ENCODE data around the gene KHDC3L. TPM values are rescaled to one million over a fixed set of nuclear protein-coding genes. Genes with fewer than 3 reads are reported as not detected.

KHDC3L gene
- total RNA-seq, 1 donor from 2014 or later: not detected

DNA sequence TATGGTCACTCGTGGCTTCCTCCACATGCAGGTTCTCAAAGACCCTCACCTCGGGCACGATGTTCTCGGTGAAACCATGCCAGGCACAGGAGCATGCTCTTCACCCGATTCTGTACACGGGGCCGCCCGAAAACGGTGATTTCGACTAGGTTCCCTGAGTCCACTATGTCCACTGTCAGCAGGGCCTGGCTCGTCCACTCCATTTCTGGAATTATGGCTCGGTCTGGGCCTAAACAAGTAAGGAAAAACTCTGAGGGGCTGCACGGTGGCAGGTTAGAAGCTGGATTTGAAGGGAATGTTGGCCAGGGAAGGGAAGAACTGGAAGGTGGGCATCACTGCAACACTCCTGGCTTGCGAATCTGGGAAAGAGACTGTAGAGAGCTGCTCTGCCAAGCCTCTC lies 6.7 kb downstream of the KHDC3L start:
- TF ChIP-seq, protein P1, sequence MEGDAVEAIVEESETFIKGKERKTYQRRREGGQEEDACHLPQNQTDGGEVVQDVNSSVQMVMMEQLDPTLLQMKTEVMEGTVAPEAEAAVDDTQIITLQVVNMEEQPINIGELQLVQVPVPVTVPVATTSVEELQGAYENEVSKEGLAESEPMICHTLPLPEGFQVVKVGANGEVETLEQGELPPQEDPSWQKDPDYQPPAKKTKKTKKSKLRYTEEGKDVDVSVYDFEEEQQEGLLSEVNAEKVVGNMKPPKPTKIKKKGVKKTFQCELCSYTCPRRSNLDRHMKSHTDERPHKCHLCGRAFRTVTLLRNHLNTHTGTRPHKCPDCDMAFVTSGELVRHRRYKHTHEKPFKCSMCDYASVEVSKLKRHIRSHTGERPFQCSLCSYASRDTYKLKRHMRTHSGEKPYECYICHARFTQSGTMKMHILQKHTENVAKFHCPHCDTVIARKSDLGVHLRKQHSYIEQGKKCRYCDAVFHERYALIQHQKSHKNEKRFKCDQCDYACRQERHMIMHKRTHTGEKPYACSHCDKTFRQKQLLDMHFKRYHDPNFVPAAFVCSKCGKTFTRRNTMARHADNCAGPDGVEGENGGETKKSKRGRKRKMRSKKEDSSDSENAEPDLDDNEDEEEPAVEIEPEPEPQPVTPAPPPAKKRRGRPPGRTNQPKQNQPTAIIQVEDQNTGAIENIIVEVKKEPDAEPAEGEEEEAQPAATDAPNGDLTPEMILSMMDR (IDR thresholded peaks at IDR 0.05): no peak
- no peaks in the 10 kb centered on the region for H3K36me3 Mint-ChIP-seq (ENCODE audit: low read depth)
- no peaks in the 10 kb centered on the region for H3K27me3 Mint-ChIP-seq (ENCODE audit: low read depth)
- no peak overlapping the region for H3K4me3 Mint-ChIP-seq (ENCODE audit: unreplicated experiment)
- no peak for DNase-seq (ENCODE audit: low spot score)
- no peak overlapping the region for H3K27ac Mint-ChIP-seq (ENCODE audit: unreplicated experiment)
- no peaks in the 10 kb centered on the region for H3K4me1 Mint-ChIP-seq (ENCODE audit: low read depth)
- no peaks in the 10 kb centered on the region for H3K9me3 Mint-ChIP-seq (ENCODE audit: low read depth)

DNA sequence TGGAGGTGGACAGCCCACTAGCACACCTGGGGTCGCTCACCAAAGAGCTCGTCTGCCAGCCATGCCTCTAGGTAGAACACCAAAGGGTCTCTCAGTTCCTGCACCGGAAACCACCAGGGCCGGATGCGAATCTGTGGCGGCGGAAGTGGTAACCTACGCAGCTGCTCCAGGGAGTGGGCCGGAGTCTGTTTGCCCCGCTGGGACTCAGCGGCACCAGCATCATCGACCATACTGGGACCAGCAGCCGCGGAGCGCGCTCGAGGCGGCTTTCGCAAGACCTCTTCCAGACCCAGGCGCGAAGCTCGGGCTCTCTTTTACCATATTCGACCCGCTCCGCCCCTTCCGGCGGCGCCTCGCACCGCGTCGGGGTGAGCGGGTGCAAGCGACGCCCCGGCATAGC lies 7.1 kb downstream of the KHDC3L start, which contains the start of gene OOEP:
TSS of gene OOEP (minus strand) at position 335 of the 400 bp plus-strand sequence. CDS start at position 230, 105 bp downstream.
- Mint-ChIP-seq H3K4me1 (ENCODE audit: low read depth) (no peaks in the 10 kb centered on the region), H3K36me3 (ENCODE audit: low read depth) (no peaks in the 10 kb centered on the region), H3K4me3 (ENCODE audit: unreplicated experiment) (no peak within 1 kb of the TSS), H3K27ac (ENCODE audit: unreplicated experiment) (no peak within 1 kb of the TSS), H3K27me3 (ENCODE audit: low read depth) (no peaks in the 10 kb centered on the region), H3K9me3 (ENCODE audit: low read depth) (no peaks in the 10 kb centered on the region)
- TF ChIP-seq, protein P1 (IDR thresholded peaks at IDR 0.05): no peak
- peak; percentile 89 for DNase-seq (ENCODE audit: low spot score)

DNA sequence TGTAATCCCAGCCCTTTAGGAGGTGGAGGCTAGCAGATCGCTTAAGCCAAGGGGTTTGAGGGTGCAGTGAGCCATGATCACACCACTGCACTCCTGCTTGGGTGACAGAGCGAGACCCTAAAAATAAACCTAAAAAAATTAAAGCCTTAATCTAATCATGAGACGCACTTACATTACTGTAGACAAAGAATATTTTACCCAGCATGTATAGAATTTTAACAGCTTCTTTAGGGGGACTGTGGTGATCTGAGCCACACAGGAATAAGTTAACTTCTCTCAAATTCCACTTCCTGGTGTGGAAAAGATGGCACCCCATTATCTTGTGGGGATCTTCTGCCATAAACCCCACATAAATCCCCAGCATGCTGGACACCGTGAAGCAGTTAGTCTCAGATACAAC lies 9.5 kb downstream of the KHDC3L start:
- TF ChIP-seq, protein P1 (IDR thresholded peaks at IDR 0.05): no peak
- no peaks in the 10 kb centered on the region for H3K27me3 Mint-ChIP-seq (ENCODE audit: low read depth)
- H3K36me3 Mint-ChIP-seq (ENCODE audit: low read depth): no peaks in the 10 kb centered on the region
- H3K4me1 Mint-ChIP-seq (ENCODE audit: low read depth): no peaks in the 10 kb centered on the region
- H3K27ac Mint-ChIP-seq (ENCODE audit: unreplicated experiment): no peak overlapping the region
- DNase-seq (ENCODE audit: low spot score): no peak
- H3K9me3 Mint-ChIP-seq (ENCODE audit: low read depth): no peaks in the 10 kb centered on the region
- no peak overlapping the region for H3K4me3 Mint-ChIP-seq (ENCODE audit: unreplicated experiment)

DNA sequence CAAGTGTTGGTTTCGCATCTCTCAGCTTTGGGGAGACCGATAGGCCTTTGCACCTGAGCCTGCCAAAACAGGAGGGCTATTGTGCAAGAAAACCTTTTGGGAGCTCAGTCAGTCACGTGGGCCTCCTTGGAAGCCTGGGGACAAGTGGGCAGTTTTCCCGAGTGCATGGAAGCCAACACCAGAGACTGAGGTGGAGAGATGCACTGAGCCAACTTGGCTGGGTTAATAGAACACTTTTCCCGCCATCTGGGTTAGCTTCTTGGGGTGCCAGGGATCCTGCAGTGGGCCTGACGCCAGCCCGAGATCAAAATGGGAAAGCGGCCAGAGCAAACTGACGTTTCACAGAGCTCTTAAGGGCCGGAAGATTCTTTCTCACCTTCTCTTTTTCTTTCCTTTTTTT lies 10.1 kb downstream of the KHDC3L start:
- H3K4me3 Mint-ChIP-seq (ENCODE audit: unreplicated experiment): no peak overlapping the region
- H3K27me3 Mint-ChIP-seq (ENCODE audit: low read depth): no peaks in the 10 kb centered on the region
- H3K27ac Mint-ChIP-seq (ENCODE audit: unreplicated experiment): no peak overlapping the region
- no peaks in the 10 kb centered on the region for H3K36me3 Mint-ChIP-seq (ENCODE audit: low read depth)
- TF ChIP-seq, protein P1 (IDR thresholded peaks at IDR 0.05): no peak
- no peaks in the 10 kb centered on the region for H3K4me1 Mint-ChIP-seq (ENCODE audit: low read depth)
- no peak for DNase-seq (ENCODE audit: low spot score)
- H3K9me3 Mint-ChIP-seq (ENCODE audit: low read depth): no peaks in the 10 kb centered on the region

DNA sequence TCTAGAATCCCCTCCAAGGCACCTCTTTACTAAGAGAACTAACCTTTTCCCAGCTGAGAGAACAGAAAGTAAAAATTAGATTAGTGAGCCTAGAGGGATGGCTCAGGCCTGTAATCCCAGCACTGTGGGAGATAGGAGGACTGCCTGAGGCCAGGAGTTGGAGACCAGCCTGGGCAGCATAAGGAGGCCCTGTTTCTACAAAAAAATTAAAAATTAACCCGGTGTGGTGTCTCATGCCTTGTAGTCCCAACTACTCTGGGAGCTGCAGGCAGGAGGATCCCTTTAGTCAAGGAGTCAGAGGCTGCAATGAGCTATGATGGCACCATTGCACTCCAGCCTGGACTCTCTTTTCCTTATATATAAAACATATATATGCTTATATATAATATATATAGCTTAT lies 12.8 kb downstream of the KHDC3L start:
- TF ChIP-seq, protein P1 (IDR thresholded peaks at IDR 0.05): no peak
- Mint-ChIP-seq H3K27ac (ENCODE audit: unreplicated experiment) (no peak overlapping the region), H3K27me3 (ENCODE audit: low read depth) (no peaks in the 10 kb centered on the region), H3K4me1 (ENCODE audit: low read depth) (no peaks in the 10 kb centered on the region), H3K9me3 (ENCODE audit: low read depth) (no peaks in the 10 kb centered on the region), H3K36me3 (ENCODE audit: low read depth) (no peaks in the 10 kb centered on the region), H3K4me3 (ENCODE audit: unreplicated experiment) (no peak overlapping the region)
- no peak for DNase-seq (ENCODE audit: low spot score)

Data from chondrocyte (in vitro differentiated cells).